GM18520 (cell line): Measurements from ENCODE around the gene SLC48A1.
A peak's percentile ranks its signal among the peaks of the same experiment; 100 is the strongest.

Source experiments
- ATAC-seq: cut with Tn5 transposase; IDR thresholded peaks from one replicate; pipeline ENCODE4 v1.9.1; 2021; ENCODE audit not compliant: unreplicated experiment

Gene SLC48A1

GRCh38 chr12:47773062-47773857 is at the start of gene SLC48A1:
SLC48A1 (plus strand) TSS chr12:47773238; CDS start chr12:47773305, 67 bp downstream.
- ATAC-seq = peak; percentile 61

GRCh38 chr12:47725091-47725772 is 47.8 kb upstream of the SLC48A1 start, which contains the start of gene ENDOU:
ENDOU (minus strand) TSS chr12:47725490; CDS start chr12:47725413, 77 bp downstream.
- ATAC-seq = no peak

GRCh38 chr12:47725893-47726292 is 47.1 kb upstream of the SLC48A1 start:
- ATAC-seq = peak; percentile 80

DNA sequence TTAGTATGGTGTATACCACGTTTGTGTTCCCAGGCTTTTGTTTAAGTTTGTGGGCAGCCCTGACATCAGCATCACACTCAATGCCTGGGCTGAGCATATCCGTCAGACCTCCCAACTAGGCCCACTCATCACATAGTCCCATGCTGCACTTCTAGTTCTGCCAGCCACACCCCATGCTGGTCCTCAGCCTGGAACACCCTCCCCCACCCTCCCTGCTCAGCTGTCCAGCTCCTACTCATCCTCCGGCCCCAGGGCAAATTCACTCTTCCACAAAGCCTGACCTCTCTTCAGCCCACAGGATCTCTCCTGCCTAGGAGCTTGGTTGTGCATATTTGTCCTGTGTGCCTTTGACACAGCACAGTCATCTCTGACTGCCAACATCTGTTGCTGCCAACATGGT is 43.8 kb upstream of the SLC48A1 start:
- ATAC-seq = no peak

- no peak for ATAC-seq
These were observed 42.7 kb upstream of the SLC48A1 start for GRCh38 chr12:47730341-47730744.

- ATAC-seq = no peak
These were observed 41.3 kb upstream of the SLC48A1 start for GRCh38 chr12:47731723-47732122.

- no peak for ATAC-seq
These were observed 40.5 kb upstream of the SLC48A1 start for GRCh38 chr12:47732504-47732903.

- ATAC-seq = no peak
These were observed 39.9 kb upstream of the SLC48A1 start for GRCh38 chr12:47733142-47733541.

GRCh38 chr12:47734725-47735480 is 38.1 kb upstream of the SLC48A1 start:
- no peak for ATAC-seq

DNA sequence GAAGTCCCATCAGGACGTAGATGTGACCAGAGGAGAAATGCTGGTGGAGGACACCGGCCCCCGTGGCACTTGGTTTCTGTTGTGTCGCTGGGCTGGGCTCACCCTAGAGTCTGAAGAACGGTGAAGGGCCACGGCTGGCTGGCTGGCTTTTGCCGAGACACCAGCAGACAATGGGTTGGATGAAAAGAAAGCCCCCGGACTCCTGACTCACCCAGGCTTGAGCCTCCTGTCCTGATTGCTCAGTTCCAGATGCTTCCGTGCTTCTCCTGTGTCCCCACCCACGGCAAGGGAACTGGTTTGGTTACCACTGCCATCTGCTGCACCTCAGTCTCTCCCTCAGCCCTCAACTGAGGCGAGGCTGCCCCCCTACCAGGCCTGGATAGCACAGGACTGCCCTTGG is 37.4 kb upstream of the SLC48A1 start:
- no peak for ATAC-seq

DNA sequence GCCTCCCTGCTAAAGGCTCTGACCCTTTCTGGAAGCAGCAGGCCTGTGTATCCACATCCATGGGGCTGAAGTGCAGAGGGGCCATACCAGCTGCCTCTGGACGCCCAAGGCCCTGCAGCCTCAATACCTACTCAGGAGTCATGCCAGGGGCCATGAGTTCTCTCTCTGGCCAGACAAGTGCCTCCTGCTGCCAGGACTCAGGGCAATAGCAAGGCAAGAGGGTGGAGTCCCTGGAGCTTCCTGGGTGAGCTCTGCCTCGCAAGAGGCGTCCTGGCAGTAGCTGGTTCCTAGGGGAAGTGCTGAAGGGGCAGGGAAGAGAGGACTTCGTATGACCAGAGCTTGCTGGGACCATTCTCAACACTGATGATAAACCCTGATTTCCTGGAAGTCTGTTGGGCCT is 36.8 kb upstream of the SLC48A1 start:
- no peak for ATAC-seq

GRCh38 chr12:47736877-47737676 is 36.0 kb upstream of the SLC48A1 start:
- ATAC-seq = no peak

DNA sequence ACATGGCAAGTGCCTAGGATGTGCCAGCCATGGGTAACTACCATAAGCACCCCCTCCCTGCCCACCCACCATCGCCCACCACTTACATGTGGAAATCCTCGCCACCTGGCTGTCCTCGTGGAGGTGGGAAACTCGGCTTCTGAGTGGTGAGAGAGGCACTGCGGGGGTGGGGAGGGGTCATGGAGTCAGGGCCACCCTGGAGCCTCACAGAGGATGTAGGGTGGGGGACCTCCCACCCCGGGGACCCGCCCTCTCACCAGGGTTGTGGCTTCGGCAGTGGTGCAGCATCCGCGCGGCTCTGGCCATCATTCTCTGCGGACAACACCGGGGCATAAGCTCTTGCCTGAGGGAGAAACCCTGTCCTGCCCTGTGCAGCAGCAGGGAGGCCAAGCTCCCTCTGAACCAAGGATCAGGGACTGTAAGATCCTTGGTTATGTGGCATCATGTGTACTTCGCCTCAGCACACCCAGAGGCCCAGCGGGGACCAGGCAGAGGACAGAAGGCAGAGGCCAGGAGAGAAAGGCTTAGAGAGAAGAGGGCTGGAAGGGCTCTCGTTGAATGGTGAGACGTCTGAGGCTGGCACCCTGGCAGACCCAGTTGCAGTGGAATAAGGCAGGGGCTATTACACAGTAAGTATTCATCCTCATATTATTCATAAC is 35.0 kb upstream of the SLC48A1 start:
- ATAC-seq = no peak

- no peak for ATAC-seq
These were observed 33.7 kb upstream of the SLC48A1 start for GRCh38 chr12:47739297-47739696.

DNA sequence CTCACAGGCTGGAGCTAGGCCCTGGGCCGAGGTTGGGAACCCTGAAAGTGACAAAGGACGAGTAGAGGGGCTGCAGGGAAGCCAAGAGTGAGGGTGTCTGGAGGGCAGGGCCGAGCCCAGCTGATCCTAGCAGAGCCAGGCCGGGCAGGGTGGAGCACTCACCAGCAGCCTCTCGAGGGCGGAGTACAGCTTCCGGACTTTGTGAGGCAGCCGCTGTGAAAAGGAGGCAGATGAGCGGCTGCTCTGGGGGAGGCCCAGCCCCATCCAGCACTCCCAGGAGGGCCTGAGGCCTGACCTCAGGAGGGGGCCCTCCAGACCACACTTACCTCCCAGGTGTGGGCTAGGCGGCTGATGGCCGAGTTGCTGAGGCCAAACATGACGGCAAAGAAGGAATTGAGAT is 33.1 kb upstream of the SLC48A1 start:
- ATAC-seq = no peak

- no peak for ATAC-seq
These were observed 32.3 kb upstream of the SLC48A1 start for GRCh38 chr12:47740606-47741339.

GRCh38 chr12:47741340-47741703 is 31.7 kb upstream of the SLC48A1 start:
- ATAC-seq = peak; percentile 50

- ATAC-seq = no peak
These were observed 30.7 kb upstream of the SLC48A1 start for GRCh38 chr12:47742253-47742825.

DNA sequence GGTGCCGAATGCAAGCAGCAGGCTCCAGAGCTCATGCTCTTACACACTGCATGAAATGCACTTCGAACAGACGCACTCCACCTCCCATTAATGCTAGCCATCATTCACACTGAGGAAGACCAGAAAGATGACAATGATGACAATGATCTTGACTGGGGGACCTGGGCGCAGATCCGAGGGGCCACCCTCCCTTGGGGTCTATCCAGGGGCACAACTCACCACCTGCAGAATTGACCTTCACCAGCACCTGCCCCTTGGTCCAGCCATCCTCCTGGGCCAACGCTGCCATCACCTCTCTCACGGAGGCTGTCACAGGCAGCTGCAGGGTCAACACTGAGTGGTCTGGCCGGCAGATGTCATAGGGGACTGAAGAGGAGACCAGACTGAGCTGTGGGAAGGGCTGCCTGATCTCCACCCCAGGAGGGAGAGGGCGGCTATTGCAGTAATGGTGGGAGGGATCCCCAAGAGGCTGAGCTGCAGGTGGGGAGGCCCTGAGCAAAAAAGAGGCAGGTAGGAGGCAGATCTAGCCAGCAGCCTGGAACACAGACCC is 29.7 kb upstream of the SLC48A1 start:
- no peak for ATAC-seq
